C1 segment of cervical spinal cord (tissue), 14 donors: ENCODE results near the gene GALNT2.
A peak's percentile ranks its signal among the peaks of the same experiment; 100 is the strongest.

Experiments used
- DNase-seq, 14 donors: peaks; one replicate each; lab custom pipeline; 2025; lab: John Stamatoyannopoulos, UW

GALNT2 gene

DNA sequence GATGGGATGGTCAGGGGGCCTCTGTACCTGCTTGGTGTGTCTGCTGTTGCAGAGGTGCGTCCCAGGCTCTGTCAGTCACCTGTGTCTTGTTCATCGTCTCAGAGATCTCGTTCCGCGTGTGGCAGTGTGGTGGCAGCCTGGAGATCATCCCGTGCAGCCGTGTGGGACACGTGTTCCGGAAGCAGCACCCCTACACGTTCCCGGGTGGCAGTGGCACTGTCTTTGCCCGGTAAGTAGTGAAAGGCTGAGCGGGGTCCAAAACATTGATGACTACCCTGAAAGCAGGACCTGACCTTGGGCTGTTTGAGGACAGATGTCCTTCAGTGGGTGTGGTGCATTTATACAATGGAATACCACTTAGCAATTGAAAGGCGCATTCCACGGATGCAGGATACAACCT lies 188.1 kb downstream of the GALNT2 start:
- DNase-seq, result no peak

DNA sequence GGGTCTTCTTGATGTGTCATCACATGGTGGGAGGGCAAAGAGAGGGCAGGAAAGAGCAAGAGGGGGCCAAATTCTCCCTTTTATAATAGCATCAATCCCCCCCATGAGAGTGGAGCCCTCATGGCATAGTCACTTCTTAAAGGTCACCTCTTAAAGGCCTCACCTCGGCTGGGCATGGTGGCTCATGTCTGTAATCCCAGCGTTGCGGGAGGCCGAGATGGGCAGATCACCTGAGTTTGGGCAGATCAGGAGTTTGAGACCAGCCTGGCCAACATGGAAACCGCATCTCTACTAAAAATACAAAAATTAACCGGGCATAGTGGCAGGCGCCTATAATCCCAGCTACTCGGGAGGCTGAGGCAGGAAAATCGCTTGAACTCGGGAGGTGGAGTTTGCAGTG lies 189.0 kb downstream of the GALNT2 start:
- no peak for DNase-seq

DNA sequence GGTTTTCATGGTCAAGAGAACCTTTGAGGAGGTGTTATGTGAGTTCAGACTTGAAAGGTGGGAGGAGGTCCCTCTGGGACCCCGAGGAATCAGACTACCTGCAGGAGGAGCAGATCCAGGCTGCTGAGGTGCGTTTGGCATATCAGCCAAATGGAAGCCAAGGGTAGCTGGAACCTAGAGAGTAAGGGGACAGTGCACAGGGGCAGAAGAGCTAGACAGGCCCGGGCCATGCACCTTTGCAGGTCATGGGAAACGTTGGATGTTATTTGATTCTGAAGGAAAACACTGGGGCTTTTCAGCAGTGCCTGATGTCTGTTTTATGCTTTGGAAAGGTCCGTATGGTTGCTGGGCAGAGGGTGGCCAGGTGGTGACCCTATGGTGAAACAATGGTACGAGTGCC lies 189.9 kb downstream of the GALNT2 start:
- no peak for DNase-seq

DNA sequence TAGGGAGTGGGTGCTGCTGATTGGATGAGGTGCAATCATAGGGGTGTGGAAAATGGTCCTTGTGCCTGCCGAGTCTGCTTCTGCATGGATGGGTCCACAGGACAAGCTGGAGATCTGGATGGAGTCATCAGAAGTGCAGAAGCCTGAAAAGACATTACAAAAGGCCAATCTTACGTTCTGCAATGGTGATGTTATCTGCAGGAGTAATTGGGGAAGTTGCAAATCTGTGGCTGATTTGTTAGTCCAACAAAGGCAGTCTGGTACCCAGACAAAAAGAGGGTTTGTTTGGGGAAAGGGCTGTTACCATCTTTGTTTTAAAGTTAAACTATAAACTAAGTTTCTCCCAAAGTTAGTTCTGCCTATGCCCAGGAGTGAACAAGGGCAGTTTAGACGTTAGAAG lies 192.6 kb downstream of the GALNT2 start:
- DNase-seq, result no peak

DNA sequence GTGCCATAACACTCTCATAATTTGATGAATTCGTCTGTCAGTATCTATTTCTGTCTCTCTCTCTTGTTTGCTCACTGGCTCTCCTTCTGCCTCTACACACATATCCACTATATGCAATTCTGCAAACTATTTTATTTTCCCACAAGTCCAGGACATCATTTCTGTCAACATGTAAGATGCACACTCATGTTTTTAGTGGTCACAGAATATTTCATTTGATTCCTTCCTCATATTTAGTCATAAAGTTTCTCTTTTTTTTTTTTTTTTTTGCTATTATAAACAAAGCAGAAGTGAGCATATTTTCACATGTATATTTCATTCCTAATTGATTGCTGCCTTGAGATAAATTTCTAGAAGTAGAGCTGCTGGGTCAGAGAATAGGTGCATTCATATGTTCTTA lies 193.8 kb downstream of the GALNT2 start:
- DNase-seq, result no peak

DNA sequence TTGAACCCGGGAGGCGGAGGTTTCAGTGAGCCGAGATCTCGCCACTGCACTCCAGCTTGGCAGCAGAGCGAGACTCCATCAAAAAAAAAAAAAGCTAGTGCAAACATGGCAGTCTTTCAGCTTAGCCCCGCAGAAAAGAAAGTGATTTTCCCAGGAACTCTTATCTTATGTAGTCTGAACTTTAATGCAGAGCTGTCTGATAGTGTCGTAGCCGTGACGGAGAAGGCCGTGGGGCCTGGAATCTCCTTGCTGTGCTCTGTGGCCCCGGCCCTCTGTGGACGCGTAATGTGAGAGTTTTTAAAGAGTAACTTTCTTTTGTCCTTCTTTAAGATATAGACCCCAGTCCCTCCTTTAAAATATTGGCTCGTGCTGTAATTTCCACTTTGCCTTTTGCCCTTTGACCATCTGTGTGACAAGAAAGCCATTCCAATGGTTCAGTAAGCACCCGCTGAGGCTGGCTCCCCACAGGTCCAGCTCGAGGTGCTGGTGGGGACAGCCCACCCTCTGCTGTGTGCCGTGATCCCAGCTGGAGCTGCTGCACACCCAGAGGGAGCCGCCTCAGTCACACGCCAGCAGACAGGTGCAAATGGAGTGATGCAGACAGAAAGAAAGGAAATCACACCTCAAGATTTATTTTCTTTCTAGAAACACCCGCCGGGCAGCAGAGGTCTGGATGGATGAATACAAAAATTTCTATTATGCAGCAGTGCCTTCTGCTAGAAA lies 195.1 kb downstream of the GALNT2 start:
- no peak for DNase-seq

DNA sequence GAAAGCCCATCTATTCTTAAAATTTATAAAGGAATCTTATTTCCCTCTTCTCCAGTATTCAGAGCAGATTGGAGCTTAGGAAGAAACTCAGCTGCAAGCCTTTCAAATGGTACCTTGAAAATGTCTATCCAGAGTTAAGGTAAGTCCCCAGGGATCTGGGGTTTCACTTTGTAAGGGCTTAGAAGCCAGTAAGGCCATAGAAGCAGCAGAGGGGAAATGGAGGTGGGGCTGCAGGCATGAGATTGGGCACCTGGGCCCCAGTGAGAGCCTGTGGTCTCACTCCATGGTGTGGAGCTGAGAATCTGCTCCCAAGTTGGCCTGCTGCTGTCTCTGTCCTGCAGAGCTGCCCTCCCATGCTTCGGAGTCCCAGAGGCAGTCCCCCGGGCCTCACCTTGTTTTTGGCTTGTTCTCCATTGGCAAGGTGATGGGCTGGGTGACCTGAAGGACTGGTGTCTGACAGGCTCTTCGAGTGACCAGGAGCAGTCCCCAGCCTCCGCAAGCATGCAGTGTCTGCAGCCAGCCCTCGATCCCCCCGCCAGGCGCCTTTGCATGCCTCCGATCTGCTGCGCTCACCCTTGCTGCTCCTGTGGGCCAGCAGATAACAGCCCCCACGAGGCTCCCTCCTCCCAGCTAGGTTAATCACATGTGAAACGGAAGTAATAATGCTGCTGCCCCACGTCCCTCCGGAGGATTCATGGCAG lies 196.0 kb downstream of the GALNT2 start:
- peak in 1 of 14 donors; percentile 36 for DNase-seq

DNA sequence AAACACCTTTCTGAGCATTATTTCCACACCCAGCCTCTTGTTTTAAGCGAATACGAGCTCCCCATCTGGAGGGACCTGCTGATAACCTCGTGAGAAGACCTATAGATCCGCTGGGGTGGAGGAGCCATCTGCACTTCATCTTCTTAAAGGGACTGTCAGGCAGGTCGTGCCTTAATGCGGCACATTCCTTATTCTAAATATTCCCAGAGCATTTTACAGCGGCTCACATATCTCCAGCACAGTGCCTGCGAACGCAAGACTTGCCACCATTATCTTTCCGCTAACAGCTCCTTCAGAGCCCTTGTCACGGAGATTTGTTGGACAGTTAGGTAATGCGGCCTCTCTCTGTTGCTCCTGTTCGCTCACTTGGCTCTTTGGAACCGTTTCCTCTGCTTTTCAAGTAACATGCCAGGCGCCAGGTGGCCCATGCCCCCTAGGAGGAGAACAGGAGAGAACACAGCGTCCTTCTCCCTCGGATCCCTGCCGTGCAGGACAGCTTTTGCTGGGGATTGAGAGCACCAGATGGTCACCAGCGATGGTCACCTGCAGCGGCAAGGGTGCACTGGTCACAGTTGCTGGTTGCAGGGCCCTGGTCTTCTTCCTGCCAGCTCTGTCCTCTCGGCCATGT lies 196.6 kb downstream of the GALNT2 start:
- peak in 1 of 14 donors; percentile 94 for DNase-seq

DNA sequence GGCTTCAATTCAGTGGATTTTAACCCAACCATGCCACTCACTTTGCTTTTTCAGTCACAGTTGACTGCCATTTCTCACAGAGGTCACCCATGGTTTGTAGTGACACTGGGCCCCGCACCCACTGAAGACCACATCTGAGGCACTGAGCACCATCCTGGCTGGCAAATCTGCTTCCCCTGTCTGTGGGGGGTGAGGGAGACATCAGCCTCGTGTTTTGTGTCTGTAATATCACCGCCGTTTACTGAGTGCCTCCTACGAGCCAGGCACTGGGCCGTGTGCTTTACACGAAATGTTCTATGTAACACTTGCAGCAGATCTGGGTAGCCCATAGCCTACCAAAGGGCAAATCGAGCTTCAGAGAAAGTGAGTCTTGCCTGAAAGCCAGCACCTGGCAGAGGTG lies 197.3 kb downstream of the GALNT2 start:
- no peak for DNase-seq

DNA sequence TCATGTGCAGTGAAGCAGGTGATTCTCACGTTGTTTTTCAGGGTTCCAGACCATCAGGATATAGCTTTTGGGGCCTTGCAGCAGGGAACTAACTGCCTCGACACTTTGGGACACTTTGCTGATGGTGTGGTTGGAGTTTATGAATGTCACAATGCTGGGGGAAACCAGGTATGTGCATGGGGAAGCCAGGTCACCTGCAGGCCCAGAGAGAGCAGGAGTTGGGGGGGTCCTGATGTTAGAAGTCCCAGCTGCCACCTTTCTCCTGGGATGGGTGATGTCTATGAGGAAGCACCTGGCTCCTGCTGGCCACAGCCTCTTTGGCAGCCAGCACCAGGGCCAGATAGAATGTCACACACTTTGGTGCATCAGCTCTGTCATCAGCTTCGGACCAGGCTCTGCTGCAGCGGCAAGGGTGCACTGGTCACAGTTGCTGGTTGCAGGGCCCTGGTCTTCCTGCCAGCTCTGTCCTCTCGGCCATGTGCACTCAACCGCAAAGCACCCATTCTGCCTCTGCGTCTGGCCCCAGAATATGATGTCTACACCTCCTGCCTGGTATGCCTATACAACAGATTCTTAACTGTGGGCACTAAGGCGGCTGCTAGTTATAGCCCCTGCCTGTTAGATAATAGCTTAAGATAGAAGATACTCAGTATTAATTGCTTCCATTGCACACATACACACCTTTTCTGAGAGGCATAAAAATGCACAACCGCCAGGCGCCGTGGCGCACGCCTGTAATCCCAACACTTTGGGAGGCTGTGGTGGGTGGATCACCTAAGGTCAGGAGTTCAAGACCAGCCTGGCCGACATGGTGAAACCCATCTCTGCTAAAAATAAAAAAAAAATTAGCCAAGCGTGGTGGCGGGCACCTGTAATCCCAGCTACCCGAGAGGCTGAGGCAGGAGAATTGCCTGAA lies 198.4 kb downstream of the GALNT2 start:
- no peak for DNase-seq

DNA sequence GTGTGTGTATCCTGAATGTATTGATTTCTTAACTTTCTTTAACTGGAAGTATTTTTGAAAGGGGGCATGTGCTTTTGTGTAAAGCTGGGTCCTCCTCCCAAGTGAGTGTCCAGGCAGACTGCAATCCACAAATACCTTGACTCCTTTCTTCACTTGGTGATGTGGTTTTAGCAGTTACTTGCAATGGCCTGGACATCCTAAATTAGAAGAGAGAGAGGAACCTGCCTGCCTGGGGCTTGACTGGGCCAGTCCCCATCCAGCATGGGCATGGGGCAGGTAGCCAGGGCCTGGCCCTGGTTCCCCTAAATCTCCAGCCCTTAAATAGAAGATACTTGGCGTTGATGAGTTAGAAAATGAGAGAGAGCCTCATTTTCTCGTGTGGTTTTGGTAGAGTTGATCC lies 199.4 kb downstream of the GALNT2 start:
- DNase-seq, result peak in 1 of 14 donors; percentile 12

DNA sequence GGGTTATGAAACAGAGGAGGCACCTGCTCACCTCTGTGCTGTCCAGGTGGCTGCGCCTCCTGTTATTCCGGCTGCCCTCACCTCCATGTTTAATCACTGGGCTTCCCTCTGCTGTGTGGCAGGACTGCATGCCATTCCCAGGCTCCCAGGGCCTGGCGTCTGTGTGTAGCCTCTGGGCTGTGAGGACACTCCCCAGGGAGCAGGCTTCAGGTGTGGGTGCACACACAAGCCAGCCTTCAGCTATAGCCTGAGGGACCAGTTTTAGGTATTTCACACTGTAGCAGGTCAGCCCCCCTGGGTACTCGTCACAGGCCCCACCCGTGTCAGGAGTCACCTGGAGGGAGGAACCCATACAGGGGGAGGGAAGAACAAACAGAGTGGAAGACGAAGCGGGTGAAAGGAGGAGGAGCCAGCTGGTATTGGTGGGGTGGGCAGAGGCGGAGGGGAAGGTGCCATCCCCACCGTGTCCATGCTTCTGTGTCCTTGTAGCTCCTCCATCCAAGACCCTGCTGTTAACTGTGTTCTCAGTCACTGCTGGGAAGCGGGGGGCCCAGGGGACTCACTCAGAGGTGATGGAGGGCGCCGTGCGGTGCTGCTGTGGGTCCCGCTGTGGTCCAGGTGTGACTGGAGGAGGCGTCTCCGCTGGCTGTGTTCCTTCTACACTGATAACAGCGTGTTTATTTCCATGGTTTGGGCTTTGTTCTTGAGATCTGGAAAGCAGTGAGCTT lies 200.5 kb downstream of the GALNT2 start:
- DNase-seq, result no peak

DNA sequence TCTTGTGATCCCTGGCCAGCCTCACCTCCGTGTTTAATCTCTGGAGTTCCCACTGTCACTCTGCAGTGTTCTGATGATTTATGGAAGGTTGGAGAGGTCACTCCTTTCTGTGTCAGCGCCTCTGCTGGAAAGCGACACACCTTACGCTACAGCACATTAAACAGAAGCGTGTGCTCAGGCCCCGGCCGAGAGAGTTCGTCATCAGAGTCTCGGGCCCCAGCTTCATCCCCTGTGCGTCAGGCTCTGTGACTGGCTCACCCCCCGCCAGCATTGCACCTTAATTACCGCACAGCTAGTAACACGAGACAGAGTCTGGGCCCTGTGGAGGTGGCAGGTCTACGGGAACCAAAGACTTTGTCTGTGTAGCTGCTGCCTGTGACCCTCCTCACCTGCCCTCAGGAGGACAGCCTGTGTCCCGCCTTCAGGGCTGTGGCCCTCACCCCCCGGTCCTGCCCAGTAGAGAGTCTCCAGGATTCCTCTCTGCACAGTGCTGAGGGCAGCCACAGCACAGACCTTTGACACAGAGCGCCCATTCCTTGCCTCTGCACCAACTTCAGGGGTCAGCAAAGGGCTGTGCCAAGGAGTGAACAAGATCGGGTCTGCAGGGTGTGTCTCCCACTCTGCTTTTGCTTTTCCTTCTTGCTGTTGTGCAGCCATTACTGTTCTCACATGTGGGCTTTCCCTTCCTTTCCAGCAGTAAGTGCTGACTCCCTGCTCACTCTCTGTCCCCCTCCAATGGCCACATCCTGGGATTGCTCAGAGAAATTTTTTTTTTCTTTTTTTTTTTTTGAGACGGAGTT lies 201.5 kb downstream of the GALNT2 start:
- DNase-seq, result peak in 1 of 14 donors; percentile 14

DNA sequence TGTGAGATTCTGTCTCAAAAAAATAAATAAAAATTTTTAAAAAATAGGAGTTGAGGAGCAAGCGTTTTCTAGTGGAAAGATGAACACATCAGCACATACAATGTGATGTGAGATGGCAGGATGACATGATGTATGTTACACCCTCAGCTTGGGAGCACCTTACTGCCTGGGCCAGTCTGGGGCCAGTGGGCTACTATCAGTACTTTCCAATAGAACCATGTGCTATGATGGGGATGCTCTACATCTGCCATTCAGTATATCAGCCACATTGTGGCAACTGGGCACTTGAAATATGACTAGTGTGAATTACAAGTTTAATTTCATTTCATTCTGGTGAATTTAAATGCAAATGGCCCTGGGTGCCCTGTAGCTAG lies 203.1 kb downstream of the GALNT2 start:
- DNase-seq, result no peak

DNA sequence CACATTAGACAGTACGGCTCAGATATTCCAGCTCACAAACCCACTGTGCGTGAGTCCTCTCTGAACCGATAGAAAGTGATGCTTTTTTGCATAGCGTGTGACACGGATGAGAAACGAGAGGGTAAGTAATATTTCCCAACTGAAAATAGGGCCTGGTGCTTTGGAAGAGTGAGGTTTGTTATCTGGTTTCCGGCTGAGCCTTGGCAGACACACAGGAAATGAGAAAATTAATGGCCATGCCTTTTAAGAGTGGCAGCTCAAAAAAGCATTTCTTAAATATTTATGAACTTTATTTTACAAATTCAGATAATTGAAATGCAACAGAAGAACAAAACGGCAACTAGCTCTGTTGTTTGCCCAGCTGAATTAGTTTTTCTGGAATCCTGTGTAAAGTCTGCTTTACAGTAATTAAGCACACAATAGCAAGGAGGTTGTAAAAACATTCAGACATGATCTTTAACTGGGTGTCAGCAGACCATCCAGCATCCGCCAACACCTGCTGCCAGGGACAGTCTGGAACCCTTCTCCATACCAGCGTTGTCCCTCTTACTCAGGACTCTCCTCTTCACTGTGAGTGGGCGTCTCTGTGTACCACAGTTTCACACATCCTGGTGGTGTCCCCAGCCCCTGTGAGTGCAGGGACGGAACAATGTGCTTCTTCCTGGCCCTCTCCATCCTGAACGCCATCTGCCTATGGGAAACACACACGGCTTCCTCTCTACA lies 203.7 kb downstream of the GALNT2 start:
- peak in 1 of 14 donors; percentile 52 for DNase-seq

DNA sequence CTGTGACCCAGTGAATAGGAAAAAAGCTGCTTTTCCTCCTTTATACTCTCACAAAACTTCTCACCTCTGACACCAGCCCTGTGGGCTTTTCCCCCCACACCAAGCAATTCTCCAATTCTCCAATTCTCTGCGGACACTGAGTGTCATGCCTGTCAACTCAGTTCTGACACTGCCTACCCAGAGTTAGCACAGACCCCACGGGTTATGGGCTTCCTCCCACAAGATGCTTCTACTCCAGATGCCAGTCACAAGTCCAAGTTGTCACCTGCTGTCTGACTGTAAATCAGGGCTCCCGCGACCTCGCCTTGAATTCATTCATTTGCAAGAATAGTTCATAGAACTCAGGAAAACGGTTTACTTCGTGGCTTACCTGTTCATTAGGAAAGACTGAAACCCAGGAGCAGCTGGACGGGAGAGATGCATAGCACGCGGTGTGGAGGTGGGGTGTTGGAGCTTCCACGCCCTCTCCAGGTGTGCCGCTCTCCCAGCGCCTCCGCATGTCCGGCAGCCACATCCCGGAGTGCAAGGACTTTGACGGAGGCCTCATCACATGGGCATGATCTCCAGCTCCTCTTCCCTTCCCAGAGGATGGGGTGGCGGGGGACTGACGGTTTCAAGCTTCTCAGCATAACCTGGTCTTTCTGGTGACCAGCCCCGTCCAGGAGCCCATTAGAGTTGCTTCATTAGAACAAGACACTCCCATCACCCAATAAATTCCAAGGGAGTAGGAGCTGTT lies 204.4 kb downstream of the GALNT2 start:
- DNase-seq, result no peak

DNA sequence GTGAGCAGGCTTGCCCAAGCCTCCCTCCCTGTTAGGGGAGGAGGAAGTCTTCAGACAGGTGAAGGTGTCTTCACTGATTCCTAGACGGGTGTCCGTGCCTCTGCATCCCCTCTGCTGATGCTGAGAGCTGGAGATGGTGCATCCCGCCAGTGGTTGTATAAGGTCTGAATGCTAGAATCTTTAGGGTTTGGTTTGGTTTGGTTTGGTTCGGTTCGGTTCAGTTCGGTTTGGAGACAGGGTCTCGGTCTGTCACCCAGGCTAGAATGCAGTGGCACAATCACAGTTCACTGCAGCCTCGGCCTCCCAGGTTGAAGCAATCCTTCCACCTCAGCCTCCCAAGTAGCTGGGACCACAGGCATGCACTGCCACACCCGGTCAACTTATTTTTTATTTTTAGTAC lies 205.5 kb downstream of the GALNT2 start:
- DNase-seq, result no peak

DNA sequence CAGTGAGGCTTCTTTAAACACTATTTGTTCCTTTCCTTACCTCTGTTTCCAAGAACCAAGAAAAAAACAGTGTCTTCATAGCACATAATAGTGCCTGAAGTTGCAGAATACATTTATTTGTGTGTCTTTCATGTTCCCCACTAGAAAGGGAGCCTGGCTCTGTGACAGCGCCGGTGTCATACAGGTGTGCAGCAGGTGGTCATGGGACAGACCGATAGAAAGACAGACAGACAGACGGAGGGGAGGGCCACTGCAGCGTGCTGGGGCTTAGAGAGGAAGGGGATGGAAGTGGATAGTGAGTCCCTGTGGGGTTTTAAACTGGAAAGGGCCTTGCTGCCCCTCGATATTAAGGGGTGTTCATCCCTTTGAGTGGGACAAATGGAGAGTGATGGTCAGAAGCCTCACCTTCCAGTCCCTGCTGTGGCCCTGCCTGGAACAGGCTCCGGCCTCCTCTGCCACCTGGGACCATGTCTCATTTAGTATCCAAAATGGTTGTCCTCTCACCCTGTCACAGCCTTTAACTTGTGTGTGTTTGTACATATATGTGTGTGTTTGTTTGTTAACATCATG lies 206.2 kb downstream of the GALNT2 start:
- DNase-seq, result no peak

DNA sequence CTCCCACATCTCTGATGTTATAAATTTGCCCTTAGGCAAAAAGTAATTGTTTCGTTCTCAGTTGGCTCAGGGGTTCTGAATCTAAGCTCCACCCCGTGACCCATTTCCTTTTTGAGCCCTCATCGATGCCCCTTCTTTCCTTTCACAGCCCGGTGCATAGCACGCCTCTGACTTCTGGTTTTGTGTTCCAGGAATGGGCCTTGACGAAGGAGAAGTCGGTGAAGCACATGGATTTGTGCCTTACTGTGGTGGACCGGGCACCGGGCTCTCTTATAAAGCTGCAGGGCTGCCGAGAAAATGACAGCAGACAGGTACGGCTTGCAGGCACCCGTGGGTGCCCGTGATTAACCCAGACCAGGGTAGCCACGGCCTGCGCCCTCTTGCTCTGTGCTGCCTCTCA lies 207.2 kb downstream of the GALNT2 start:
- DNase-seq, result no peak
